Epithelial cell of esophagus (primary cell): ENCODE measurements around the gene ABHD5.

Experiments
- DNase-seq: peaks from one replicate; pipeline ENCODE4 v3.0.0; 2010; ENCODE audit warnings: low read depth
- H3K4me3 ChIP-seq: 2 replicates; pipeline ENCODE4 v1.5.1; 2011; ENCODE audit warnings: mild to moderate bottlenecking, low read length, control low read depth
- CTCF ChIP-seq: IDR thresholded peaks from 2 replicates; pipeline ENCODE4 v1.5.1; 2011; ENCODE audit warnings: low read depth, mild to moderate bottlenecking, low read length, control low read depth, inconsistent platforms; ENCODE audit not compliant: insufficient read depth; ENCODE audit errors: missing control alignments

The ABHD5 gene

GRCh38 chr3:43706342-43706741 is 15.6 kb downstream of the ABHD5 start:
- H3K4me3 ChIP-seq, result no peak overlapping the region
- no peak for DNase-seq
- TF ChIP-seq CTCF, result no peak

GRCh38 chr3:43707266-43707665 is 16.5 kb downstream of the ABHD5 start:
- no peak overlapping the region for H3K4me3 ChIP-seq
- TF ChIP-seq CTCF, result no peak
- peak; percentile 85 for DNase-seq

DNA sequence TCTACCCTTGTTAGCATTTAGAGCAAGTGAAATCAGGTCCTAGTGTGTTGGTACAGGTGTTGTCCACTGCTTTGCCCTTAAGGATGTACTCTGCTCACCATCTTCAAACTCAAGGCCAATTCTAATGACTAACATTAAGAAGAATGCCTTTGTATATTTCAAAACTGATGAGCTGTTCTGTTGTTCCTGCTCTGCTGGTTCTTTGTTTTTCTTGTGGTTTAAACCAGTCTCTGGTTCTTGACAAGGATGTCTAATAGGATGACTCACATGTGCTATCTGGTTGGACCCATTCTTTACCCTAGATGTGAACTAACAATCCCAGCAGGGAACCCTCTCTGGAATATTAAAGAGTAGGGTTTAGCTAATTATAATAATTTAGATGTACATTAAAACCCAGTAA is 17.3 kb downstream of the ABHD5 start:
- DNase-seq, result peak; percentile 95

DNA sequence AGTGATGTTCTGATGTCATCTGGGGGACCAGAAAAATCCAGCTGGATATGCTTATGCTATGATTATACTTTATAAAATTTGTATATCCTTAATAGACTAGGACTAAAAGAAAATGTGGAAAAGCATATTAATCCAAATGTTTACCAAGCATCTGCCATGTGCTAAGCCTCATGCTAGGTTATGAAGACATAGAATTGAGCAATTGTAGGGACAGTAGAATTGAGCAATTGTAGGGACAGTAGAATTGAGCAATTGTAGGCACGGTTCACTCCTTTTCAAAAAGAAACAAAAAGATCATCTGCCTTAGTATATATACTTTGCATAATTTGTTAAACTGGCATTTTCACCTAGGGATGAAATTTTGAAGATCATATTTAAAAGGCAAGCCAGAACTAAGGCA is 18.3 kb downstream of the ABHD5 start:
- H3K4me3 ChIP-seq, result no peak overlapping the region
- peak; percentile 71 for DNase-seq
- no peak for TF ChIP-seq CTCF

More for the DNA sequence above, 17.3 kb downstream of the ABHD5 start:
- no peak overlapping the region for H3K4me3 ChIP-seq
- no peak for TF ChIP-seq CTCF

- TF ChIP-seq CTCF, result no peak
- no peak for DNase-seq
- no peak overlapping the region for H3K4me3 ChIP-seq
These were observed 19.9 kb downstream of the ABHD5 start for GRCh38 chr3:43710607-43711006.

DNA sequence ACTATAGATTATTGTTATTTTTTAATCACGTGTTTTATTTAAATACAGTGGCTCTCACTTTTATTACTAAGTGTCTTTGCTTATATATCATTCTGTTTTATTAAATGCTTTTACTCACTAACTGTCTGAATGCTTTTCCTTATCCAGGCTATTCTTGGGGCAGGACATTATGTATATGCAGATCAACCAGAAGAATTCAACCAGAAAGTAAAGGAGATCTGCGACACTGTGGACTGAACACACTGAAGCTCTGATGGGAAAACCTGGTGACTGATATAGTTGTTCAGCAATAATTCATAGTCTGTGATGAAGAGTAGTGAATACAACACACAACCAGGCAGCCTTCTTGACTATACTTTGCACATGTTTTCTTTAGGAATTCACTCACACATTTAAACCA is 27.6 kb downstream of the ABHD5 start:
- TF ChIP-seq CTCF, result no peak
- no peak overlapping the region for H3K4me3 ChIP-seq
- DNase-seq, result no peak

GRCh38 chr3:43723121-43723734 is 32.5 kb downstream of the ABHD5 start:
- H3K4me3 ChIP-seq, result no peak overlapping the region
- no peak for TF ChIP-seq CTCF
- peak; percentile 40 for DNase-seq
